Activated naive CD8-positive, alpha-beta T cell treated with anti-CD3 and anti-CD28 coated beads, Interleukin-2, amount 10 ng/mL, durations not matched to agents 7 days and 5 days (primary cell): Measurements from ENCODE around the gene TGFBRAP1. TPM values are rescaled to one million over a fixed set of nuclear protein-coding genes. Genes with fewer than 3 reads are reported as not detected.

Experiments
- ATAC-seq: fragments of 150-1000 bp; cut with Tn5 transposase; one replicate; pipeline ENCODE4 v1.10.0; 2021; ENCODE audit warnings: low read depth, moderate library complexity
- POLR2A ChIA-PET: fragments of 350-600 bp; sonication (Branson Sonifier 250); formaldehyde crosslinking; loops from one replicate; lab custom pipeline; 2021; ENCODE audit warnings: antibody characterized with exemption; lab: Charles Lee
- DNase-seq: peaks from one replicate; pipeline ENCODE4 v3.0.0; 2021
- H3K27ac Mint-ChIP-seq: one replicate; pipeline ENCODE4 v1.8.0; 2022; ENCODE audit warnings: mild to moderate bottlenecking, mixed read lengths
- H3K27me3 Mint-ChIP-seq: one replicate; pipeline ENCODE4 v1.8.0; 2022; ENCODE audit warnings: mild to moderate bottlenecking, moderate library complexity, mixed read lengths
- H3K36me3 Mint-ChIP-seq: one replicate; pipeline ENCODE4 v1.8.0; 2021; ENCODE audit warnings: mild to moderate bottlenecking, mixed read lengths
- H3K4me1 Mint-ChIP-seq: one replicate; pipeline ENCODE4 v1.8.0; 2021; ENCODE audit warnings: mixed read lengths
- H3K4me3 Mint-ChIP-seq: one replicate; pipeline ENCODE4 v1.8.0; 2022; ENCODE audit warnings: mild to moderate bottlenecking, moderate library complexity, mixed read lengths
- H3K9me3 Mint-ChIP-seq: one replicate; pipeline ENCODE4 v1.8.0; 2021; ENCODE audit warnings: mixed read lengths
- total RNA-seq, 2 experiments: library from RNA; stranded (reverse); gene quantifications; one replicate each; pipeline ENCODE4 v1.2.3, GENCODE V29; 2021

The TGFBRAP1 gene, protein sequence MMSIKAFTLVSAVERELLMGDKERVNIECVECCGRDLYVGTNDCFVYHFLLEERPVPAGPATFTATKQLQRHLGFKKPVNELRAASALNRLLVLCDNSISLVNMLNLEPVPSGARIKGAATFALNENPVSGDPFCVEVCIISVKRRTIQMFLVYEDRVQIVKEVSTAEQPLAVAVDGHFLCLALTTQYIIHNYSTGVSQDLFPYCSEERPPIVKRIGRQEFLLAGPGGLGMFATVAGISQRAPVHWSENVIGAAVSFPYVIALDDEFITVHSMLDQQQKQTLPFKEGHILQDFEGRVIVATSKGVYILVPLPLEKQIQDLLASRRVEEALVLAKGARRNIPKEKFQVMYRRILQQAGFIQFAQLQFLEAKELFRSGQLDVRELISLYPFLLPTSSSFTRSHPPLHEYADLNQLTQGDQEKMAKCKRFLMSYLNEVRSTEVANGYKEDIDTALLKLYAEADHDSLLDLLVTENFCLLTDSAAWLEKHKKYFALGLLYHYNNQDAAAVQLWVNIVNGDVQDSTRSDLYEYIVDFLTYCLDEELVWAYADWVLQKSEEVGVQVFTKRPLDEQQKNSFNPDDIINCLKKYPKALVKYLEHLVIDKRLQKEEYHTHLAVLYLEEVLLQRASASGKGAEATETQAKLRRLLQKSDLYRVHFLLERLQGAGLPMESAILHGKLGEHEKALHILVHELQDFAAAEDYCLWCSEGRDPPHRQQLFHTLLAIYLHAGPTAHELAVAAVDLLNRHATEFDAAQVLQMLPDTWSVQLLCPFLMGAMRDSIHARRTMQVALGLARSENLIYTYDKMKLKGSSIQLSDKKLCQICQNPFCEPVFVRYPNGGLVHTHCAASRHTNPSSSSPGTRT
- 10 to 100 TPM; 17.8 to 19.3 TPM for total RNA-seq

DNA sequence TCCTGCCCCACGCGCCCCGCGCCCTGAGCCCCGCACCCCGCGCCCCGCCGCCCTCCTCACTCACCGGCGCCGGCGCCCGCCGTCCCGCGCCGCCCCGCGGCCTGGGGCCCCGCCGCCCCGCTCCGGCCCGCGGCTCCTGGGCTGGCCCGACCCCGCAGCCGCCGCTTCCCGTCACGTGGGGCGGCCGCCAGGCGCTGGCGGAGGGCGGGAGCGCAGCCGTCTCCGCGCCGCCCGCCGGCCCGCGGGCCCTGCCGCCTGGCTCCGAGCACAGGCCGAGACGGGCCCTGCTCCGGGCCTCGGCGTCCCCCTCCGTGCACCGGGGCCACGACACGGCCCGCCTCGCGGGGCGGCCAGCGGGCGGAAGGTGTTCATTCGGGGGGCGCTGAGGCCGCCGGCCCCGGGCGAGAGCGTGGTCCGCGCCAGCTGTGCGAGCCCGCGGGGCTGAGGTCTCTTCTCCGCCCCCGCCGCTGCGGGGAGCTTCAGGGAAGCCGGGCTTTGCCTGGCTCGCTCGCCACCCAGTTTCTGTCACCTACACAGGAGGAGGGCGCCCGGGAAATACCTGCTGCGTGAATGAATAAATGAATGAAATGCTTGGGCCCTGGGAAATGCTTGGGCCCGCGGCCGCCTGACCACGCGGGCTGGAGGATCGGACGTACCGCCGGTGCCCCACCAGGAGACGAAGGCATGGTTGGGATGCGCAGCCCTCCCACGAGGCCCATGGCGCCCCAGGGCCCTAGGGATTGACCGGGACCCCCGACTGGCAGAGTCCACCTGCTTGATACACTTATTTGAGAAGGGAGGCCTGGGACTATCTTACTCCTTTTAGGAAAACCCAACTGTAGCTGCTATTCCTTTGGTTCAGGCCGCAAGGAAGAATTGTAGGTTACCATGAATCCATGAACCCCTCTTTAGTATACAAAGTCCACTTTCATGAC, at the start of gene TGFBRAP1:
Gene TGFBRAP1 (minus strand): TSS at position 175 of the 935 bp plus-strand sequence. CDS start 21,434 bp downstream, outside the sequence.
- Mint-ChIP-seq H3K27me3 (no peaks in the 10 kb centered on the region), H3K4me1 (peaks cover 25% of the 10 kb centered on the region), H3K9me3 (no peaks in the 10 kb centered on the region), H3K4me3 (peak within 1 kb of the TSS; percentile 86), H3K27ac (peak within 1 kb of the TSS; percentile 90), H3K36me3 (peaks cover 7% of the 10 kb centered on the region)
- ATAC-seq = peak; percentile 88
- POLR2A ChIA-PET = interaction anchor here (0.6 to 1.7 kb wide), 5 partner anchors 12 to 1480 kb away, joined by 3 to 7 read pairs (median 6); no protein-coding TSS in a partner anchor
- peak; percentile 82 for DNase-seq

DNA sequence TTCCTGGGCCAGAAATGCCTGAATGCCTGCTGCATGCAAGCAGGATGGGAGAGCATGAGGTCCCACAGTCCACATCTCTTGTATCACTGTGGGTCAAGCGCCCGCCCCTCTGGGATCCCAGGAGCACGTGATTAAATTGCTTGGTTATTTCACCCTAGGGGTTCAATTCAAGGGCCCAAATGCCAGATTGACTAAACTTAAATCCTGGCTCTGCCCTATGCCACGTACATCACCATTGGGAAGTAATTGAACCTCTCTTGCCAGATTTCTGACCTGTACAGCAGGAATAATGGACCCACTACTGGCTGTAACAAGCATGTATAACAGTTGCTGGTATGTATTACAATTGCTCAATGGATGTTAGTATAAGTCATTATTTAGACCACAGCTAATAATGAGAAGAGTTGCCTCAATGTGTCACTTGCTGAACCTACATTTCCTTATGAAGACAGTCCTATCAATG, 49.4 kb upstream of the TGFBRAP1 start:
- POLR2A ChIA-PET = no interaction called here
- H3K36me3 Mint-ChIP-seq = no peaks in the 10 kb centered on the region
- DNase-seq = no peak
- no peak overlapping the region for H3K27ac Mint-ChIP-seq
- ATAC-seq = no peak
- no peaks in the 10 kb centered on the region for H3K27me3 Mint-ChIP-seq
- peaks cover 2% of the 10 kb centered on the region for H3K4me1 Mint-ChIP-seq
- no peaks in the 10 kb centered on the region for H3K9me3 Mint-ChIP-seq
- no peak overlapping the region for H3K4me3 Mint-ChIP-seq

DNA sequence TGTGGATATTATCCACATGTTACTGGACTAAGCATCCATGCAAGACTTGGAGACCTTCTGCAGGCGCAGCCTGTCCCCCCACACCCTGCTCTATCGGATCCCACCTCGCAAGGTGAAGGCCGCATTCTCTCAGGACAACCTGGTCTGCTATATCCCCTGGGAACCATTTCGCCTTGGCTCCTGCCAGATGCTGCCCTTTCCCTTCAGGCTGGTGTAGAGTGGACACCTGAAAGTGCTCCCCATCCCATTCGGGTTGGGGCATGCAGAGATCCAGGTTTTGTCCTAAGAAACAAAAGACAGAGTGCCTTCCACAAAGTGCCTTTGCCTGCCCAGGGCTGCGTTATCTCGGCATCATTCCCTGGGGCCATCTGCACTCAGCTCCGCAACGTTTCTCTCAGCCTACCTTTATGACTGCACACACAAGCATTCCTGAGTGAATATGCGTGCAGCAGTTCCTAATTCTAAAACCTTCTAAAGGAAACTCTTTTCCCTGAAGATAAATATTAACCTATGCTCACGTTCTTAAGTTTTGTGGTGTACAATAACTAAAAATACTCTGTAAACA, 48.8 kb upstream of the TGFBRAP1 start:
- no peak overlapping the region for H3K4me3 Mint-ChIP-seq
- peaks cover 3% of the 10 kb centered on the region for H3K4me1 Mint-ChIP-seq
- no peaks in the 10 kb centered on the region for H3K36me3 Mint-ChIP-seq
- H3K27me3 Mint-ChIP-seq = no peaks in the 10 kb centered on the region
- POLR2A ChIA-PET = no interaction called here
- no peak for DNase-seq
- no peak overlapping the region for H3K27ac Mint-ChIP-seq
- no peaks in the 10 kb centered on the region for H3K9me3 Mint-ChIP-seq
- ATAC-seq = no peak

DNA sequence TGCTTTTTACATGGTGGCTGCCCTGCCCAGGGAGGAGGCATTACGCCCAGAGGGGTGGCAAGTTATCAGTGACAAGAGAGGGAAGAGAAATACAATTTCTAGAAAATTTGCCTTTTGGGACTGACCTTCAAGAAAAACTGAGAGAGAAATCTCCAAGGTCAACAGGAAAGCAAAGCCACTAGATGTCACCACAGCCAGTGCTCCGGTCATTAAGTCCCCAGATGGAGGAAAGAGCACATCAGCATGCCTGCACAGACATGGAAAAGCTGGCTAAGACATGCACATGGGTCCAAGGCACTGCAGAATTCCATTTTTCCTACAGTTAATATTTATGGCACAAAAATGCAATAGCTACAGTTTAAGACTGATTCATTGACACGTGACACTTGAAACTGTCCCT, 48.3 kb upstream of the TGFBRAP1 start:
- no peak for DNase-seq
- POLR2A ChIA-PET = no interaction called here
- H3K4me1 Mint-ChIP-seq = peaks cover 3% of the 10 kb centered on the region

DNA sequence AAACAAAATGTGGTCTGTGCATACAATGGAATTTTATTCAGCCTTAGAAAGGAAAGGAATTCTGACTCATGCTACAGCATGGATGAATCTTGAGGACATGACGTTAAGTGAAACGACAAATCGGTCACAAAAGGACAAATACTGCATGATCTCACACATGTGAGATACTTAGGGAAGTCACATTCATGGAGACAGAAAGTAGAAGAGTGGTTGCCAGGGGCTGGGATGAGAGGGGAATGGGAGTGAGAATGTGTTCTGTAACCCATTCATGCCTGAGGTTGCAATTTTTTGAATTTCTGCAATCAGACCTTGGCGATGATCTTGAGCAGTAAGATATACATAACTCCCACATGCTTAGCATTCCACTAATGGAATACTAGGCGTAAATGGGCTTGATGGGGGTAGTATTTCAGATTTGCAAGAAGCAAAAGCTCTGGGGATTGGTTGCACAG, 47.3 kb upstream of the TGFBRAP1 start:
- Mint-ChIP-seq H3K9me3 (no peaks in the 10 kb centered on the region), H3K27me3 (no peaks in the 10 kb centered on the region), H3K4me1 (peaks cover 3% of the 10 kb centered on the region), H3K27ac (no peak overlapping the region), H3K4me3 (no peak overlapping the region), H3K36me3 (no peaks in the 10 kb centered on the region)
- DNase-seq = no peak
- no peak for ATAC-seq
- POLR2A ChIA-PET = no interaction called here

More for the DNA sequence above, 48.3 kb upstream of the TGFBRAP1 start:
- Mint-ChIP-seq H3K27ac (no peak overlapping the region), H3K4me3 (no peak overlapping the region), H3K36me3 (no peaks in the 10 kb centered on the region), H3K9me3 (no peaks in the 10 kb centered on the region), H3K27me3 (no peaks in the 10 kb centered on the region)
- no peak for ATAC-seq

DNA sequence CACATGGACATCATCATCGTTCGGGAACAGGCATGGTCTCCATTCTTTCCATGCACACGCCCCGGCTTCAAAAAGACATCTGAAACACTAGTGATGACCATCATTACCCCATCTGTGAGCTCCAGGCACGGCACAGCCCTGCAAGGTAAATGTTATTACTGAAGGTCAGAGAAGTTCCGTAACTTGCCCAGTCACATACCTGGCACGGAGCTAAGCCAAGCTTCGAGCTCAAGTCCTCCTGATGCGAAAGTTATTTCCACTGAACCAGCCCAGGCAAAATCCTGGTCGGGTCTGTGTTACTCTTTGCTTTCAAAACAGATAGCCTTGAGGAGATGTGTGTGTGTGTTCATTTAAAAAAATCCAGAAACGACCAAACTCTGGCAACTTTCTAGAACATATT, 46.5 kb upstream of the TGFBRAP1 start:
- no peak overlapping the region for H3K27ac Mint-ChIP-seq
- ATAC-seq = no peak
- no peak overlapping the region for H3K4me3 Mint-ChIP-seq
- no peak for DNase-seq
- no peaks in the 10 kb centered on the region for H3K9me3 Mint-ChIP-seq
- POLR2A ChIA-PET = no interaction called here
- H3K36me3 Mint-ChIP-seq = no peaks in the 10 kb centered on the region
- H3K4me1 Mint-ChIP-seq = peaks cover 3% of the 10 kb centered on the region
- H3K27me3 Mint-ChIP-seq = no peaks in the 10 kb centered on the region

DNA sequence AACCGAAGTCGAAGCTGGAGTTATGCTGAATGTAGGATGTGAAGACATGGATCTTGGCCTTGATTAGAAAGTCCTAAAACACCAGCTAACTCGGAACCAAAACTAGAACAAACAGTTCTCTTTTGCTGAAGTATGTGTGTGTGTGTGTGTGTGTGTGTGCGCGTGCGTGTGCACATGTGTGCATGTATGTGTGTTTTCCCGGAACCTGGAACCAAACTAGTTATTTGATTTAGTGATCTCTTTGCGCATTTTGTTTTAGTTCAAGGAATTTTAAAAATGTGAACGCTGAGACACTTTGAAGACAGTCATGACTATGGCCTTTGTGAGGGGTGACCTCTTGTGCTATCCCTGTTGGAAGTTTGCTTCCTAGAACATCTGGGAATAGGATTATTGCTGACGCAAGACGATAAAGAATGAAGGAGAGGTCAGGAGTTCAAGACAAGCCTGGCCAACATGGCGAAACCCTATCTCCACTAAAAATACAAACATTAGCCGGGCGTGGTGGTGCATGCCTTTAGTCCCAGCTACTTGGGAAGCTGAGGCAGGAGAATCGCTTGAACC, 45.5 kb upstream of the TGFBRAP1 start:
- no peaks in the 10 kb centered on the region for H3K27me3 Mint-ChIP-seq
- no peak for DNase-seq
- no peaks in the 10 kb centered on the region for H3K36me3 Mint-ChIP-seq
- H3K4me3 Mint-ChIP-seq = no peak overlapping the region
- H3K27ac Mint-ChIP-seq = no peak overlapping the region
- ATAC-seq = no peak
- POLR2A ChIA-PET = no interaction called here
- H3K9me3 Mint-ChIP-seq = no peaks in the 10 kb centered on the region
- H3K4me1 Mint-ChIP-seq = peaks cover 4% of the 10 kb centered on the region

DNA sequence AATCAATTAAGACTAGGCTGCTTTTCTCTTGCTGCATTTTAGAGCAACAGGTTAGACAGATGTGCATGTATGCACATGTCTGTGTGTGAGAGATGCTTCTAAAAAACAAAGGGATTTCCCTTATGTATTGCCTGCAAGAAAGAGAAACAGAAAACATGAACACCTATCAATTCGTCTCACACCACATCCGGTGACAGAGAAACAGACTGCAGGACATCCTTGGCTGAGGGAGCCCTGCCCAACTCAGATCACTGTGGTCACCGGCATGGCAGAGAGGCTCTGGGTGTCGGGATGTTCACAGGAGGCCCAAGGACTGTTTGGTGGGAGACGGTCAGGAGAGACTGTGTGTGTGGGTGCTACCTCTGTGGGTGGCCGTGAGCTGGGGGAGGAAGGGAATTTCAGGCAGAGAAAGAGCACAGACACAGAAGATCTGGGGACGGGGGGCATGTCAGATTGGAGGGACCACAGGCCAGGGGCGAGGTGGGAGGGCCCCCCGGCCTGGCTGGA, 44.4 kb upstream of the TGFBRAP1 start:
- ATAC-seq (peak; percentile 19), DNase-seq (no peak)
- Mint-ChIP-seq H3K27ac (peak overlapping the region; percentile 86), H3K9me3 (no peaks in the 10 kb centered on the region), H3K27me3 (no peaks in the 10 kb centered on the region), H3K4me3 (peak overlapping the region; percentile 36), H3K36me3 (no peaks in the 10 kb centered on the region), H3K4me1 (peaks cover 8% of the 10 kb centered on the region)
- POLR2A ChIA-PET = no interaction called here

DNA sequence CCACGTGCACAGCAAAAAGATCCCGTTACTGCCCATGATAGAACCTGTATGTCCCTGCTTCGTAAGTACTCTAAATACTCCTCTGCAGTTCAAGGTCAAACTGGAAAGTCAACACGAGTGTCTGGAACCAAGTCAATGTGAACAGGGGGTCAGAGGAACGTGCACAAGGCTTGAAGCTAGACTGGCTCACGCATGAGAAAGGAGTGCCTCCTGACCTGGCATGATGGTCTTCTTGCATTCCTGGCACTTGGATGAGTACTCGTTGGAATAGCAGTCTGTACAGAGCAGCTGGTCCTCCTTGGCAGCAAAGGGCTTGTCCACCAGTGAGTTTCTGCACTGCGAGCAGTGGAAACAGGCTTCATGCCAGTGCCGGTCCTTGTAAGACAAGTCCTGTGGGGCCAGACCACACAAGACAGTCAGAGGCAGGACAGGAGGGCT, 43.8 kb upstream of the TGFBRAP1 start:
- Mint-ChIP-seq H3K27me3 (no peaks in the 10 kb centered on the region), H3K27ac (no peak overlapping the region), H3K36me3 (no peaks in the 10 kb centered on the region), H3K4me3 (no peak overlapping the region), H3K9me3 (no peaks in the 10 kb centered on the region), H3K4me1 (peaks cover 8% of the 10 kb centered on the region)
- POLR2A ChIA-PET = no interaction called here
- ATAC-seq (no peak), DNase-seq (no peak)

DNA sequence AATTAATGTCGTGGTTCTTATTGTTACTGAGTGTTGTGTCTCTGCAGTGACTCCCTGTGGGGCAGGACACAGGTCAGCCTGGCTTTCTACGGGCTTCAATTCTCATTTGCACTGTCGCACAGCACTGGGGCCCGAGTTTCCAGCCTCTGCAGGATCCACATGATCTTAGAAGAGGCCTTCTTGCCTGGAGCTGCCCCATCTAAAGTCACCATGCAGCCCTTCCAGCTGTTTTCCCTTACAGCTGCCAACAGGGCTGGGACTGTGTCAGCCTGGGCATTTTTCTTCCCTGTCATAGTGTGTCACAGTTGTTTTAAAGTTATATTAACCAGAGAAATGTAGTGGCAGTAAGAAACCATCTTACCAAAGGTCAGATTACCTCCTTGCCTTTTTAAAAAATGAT, 42.3 kb upstream of the TGFBRAP1 start:
- POLR2A ChIA-PET = no interaction called here
- Mint-ChIP-seq H3K27me3 (no peaks in the 10 kb centered on the region), H3K4me1 (peaks cover 8% of the 10 kb centered on the region), H3K27ac (no peak overlapping the region), H3K9me3 (no peaks in the 10 kb centered on the region), H3K36me3 (no peaks in the 10 kb centered on the region), H3K4me3 (no peak overlapping the region)
- ATAC-seq = no peak
- no peak for DNase-seq

DNA sequence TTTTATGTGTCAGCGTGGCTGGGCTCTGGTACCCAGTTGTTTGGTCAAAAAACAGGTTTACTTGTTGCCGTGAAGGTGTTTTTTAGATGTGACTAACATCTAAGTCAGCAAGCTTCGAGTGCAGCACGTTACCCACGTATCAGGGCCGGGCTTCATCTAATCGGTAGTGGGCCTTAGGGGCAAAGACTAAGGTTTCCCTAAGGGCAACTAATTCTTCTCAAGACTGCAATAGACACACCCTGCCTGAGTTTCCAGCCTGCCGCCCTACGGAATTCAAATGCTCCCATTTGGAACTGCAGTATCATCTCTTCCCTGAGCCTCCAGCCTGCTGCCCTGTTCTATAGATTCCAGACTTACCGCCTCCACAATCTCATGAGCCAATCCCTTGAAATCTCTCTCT, 41.6 kb upstream of the TGFBRAP1 start:
- H3K4me3 Mint-ChIP-seq = no peak overlapping the region
- POLR2A ChIA-PET = no interaction called here
- H3K36me3 Mint-ChIP-seq = no peaks in the 10 kb centered on the region
- no peaks in the 10 kb centered on the region for H3K9me3 Mint-ChIP-seq
- H3K27ac Mint-ChIP-seq = no peak overlapping the region
- DNase-seq = no peak
- no peak for ATAC-seq
- no peaks in the 10 kb centered on the region for H3K27me3 Mint-ChIP-seq
- peaks cover 8% of the 10 kb centered on the region for H3K4me1 Mint-ChIP-seq
